PFSK-1 (cell line): ENCODE measurements around the gene JAM3.

ENCODE experiments used
- POLR2AphosphoS5 ChIP-seq: IDR thresholded peaks from 2 replicates; pipeline ENCODE4 v1.6.1; 2012; ENCODE audit warnings: low read depth, mild to moderate bottlenecking, control low read depth, low read length, moderate library complexity
- REST ChIP-seq, 2 experiments: IDR thresholded peaks; 2 replicates each; pipeline versions ENCODE4 v1.6.1 to v1.8.0; 2011 to 2012; ENCODE audit warnings: low read depth in 2 of 2, low read length in 2 of 2, control low read depth in 1 of 2, inconsistent platforms in 1 of 2, mild to moderate bottlenecking in 1 of 2, moderate library complexity in 1 of 2; ENCODE audit not compliant: insufficient read depth in 1 of 2

- no peak for TF ChIP-seq POLR2AphosphoS5
- no peak for TF ChIP-seq REST (IDR thresholded peaks at IDR 0.05; ENCODE audit: insufficient read depth in 1 of 2, low read depth in 2 of 2, low read length in 2 of 2)
Measured at GRCh38 chr11:134079317-134079716, 10.4 kb downstream of the JAM3 start.
